ENCODE measurements around the gene PNMA8C.
"Not testable (repeated sequence)": the region's sequence is repeated elsewhere in the genome, so short reads cannot be mapped to it uniquely, and the experiment has no call there.

DNA sequence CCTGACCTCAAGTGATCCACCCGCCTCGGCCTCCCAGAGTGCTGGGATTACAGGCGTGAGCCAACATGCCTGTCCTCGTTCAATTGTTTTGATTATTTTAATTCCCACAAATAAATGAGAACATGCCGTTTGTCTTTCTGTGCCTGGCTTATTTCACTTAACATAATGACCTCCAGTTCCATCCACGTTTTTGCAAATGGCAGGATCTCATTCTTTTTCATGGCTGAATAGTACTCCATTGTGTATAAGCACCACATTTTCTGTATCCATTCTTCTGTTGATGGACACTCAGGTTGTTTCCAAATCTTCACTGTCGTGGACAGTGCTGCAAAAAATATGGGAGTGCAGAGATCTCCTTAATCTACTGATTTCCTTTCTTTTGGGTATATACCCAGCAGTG is 4.7 kb upstream of the PNMA8C start:
- TF ChIP-seq, protein P1, sequence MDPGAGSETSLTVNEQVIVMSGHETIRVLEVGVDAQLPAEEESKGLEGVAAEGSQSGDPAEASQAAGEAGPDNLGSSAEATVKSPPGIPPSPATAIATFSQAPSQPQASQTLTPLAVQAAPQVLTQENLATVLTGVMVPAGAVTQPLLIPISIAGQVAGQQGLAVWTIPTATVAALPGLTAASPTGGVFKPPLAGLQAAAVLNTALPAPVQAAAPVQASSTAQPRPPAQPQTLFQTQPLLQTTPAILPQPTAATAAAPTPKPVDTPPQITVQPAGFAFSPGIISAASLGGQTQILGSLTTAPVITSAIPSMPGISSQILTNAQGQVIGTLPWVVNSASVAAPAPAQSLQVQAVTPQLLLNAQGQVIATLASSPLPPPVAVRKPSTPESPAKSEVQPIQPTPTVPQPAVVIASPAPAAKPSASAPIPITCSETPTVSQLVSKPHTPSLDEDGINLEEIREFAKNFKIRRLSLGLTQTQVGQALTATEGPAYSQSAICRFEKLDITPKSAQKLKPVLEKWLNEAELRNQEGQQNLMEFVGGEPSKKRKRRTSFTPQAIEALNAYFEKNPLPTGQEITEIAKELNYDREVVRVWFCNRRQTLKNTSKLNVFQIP (CRISPR knock-in tag; IDR thresholded peaks at IDR 0.05; ENCODE audit: borderline replicate concordance, low read depth), result not testable (repeated sequence)
- not testable (repeated sequence) for TF ChIP-seq CSDC2 (CRISPR knock-in tag; IDR thresholded peaks at IDR 0.05); RARB (CRISPR knock-in tag; IDR thresholded peaks at IDR 0.05); ARNTL (CRISPR knock-in tag; IDR thresholded peaks at IDR 0.05; ENCODE audit: borderline replicate concordance, low read depth); ZFP3 (CRISPR knock-in tag; IDR thresholded peaks at IDR 0.05); ZC3H10 (CRISPR knock-in tag; IDR thresholded peaks at IDR 0.05); TCF4 (CRISPR knock-in tag; IDR thresholded peaks at IDR 0.05; ENCODE audit: borderline replicate concordance); BACH2 (CRISPR knock-in tag; IDR thresholded peaks at IDR 0.05; ENCODE audit: borderline replicate concordance); ZFP30 (CRISPR knock-in tag; IDR thresholded peaks at IDR 0.05); TOX (CRISPR knock-in tag; IDR thresholded peaks at IDR 0.05; ENCODE audit: borderline replicate concordance); OSR1 (CRISPR knock-in tag; IDR thresholded peaks at IDR 0.05); ESRRG (CRISPR knock-in tag; IDR thresholded peaks at IDR 0.05)

All from SK-N-SH treated with all-trans-retinoic acid at 6 μM for 48 hours (cell line).